ENCODE results near the gene CD52. TPM values are rescaled to one million over a fixed set of nuclear protein-coding genes. Genes with fewer than 3 reads are reported as not detected.

CD52 gene
- polyA plus RNA-seq, 1 donor from 2014 or later = 10,525 TPM

DNA sequence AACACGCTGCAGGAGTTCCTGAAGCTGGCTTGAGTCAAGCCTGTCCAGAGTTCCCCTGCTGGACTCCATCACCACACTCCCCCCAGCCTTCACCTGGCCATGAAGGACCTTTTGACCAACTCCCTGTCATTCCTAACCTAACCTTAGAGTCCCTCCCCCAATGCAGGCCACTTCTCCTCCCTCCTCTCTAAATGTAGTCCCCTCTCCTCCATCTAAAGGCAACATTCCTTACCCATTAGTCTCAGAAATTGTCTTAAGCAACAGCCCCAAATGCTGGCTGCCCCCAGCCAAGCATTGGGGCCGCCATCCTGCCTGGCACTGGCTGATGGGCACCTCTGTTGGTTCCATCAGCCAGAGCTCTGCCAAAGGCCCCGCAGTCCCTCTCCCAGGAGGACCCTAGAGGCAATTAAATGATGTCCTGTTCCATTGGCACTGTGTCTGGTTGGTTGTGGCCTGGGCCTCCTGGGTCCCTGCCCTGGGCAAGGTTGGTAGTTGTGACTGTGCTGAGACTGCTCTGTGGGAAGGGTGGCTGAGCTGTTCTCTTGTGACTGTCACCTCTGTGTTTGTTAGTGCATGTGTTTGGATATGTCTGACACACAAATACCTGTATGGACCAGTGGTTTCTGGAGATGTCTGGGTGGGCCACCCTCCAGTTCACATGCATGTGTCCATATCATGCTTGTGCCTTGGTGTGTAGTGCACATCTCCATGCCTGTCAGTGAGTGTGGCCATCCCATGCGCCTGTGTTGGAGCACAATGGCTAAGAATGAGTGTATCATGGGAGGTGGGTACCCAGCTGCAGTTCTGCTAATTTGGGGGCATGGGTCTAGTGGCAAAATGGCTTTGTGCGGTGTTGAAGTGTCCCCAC is 36.4 kb upstream of the CD52 start:
- Mint-ChIP-seq H3K27ac (peak overlapping the region; percentile 94 to 100 (median 96)), H3K27me3 (no peaks in the 10 kb centered on the region), H3K4me1 (peaks cover 15 to 65% (median 49%) of the 10 kb centered on the region in 3 donors), H3K9me3 (no peaks in the 10 kb centered on the region), H3K36me3 (peaks cover 3% of the 10 kb centered on the region), H3K4me3 (peak overlapping the region; percentile 70 to 96 (median 87))

GRCh38 chr1:26281971-26282370 is 35.8 kb upstream of the CD52 start:
- Mint-ChIP-seq H3K4me1 (peaks cover 16 to 63% (median 50%) of the 10 kb centered on the region in 3 donors), H3K9me3 (no peaks in the 10 kb centered on the region), H3K27ac (peak overlapping the region; percentile 91 to 100 (median 96)), H3K4me3 (peak overlapping the region; percentile 70 to 96 (median 87)), H3K36me3 (peaks cover 3% of the 10 kb centered on the region), H3K27me3 (no peaks in the 10 kb centered on the region)

- Mint-ChIP-seq H3K36me3 (peaks cover 3% of the 10 kb centered on the region), H3K27ac (peak overlapping the region; percentile 63 to 100 (median 72)), H3K4me3 (peak overlapping the region; percentile 34 to 70 (median 54)), H3K27me3 (no peaks in the 10 kb centered on the region), H3K4me1 (peaks cover 21 to 67% (median 51%) of the 10 kb centered on the region in 3 donors), H3K9me3 (no peaks in the 10 kb centered on the region)
Measured at GRCh38 chr1:26282401-26282918, 35.3 kb upstream of the CD52 start.

GRCh38 chr1:26283279-26283853 is 34.4 kb upstream of the CD52 start:
- Mint-ChIP-seq H3K4me1 (peaks cover 30 to 76% (median 59%) of the 10 kb centered on the region in 3 donors), H3K9me3 (no peaks in the 10 kb centered on the region), H3K4me3 (peak overlapping the region; percentile 52 to 70 (median 66)), H3K27me3 (no peaks in the 10 kb centered on the region), H3K27ac (peak overlapping the region; percentile 85 to 100 (median 99)), H3K36me3 (peaks cover 3% of the 10 kb centered on the region)

- Mint-ChIP-seq H3K27me3 (no peaks in the 10 kb centered on the region), H3K36me3 (peaks cover 3% of the 10 kb centered on the region), H3K4me3 (peak overlapping the region; percentile 70 to 92 (median 81)), H3K27ac (peak overlapping the region; percentile 92 to 100 (median 99)), H3K4me1 (peaks cover 32 to 78% (median 62%) of the 10 kb centered on the region in 3 donors), H3K9me3 (no peaks in the 10 kb centered on the region)
Measured at GRCh38 chr1:26283871-26284596, 33.7 kb upstream of the CD52 start.

GRCh38 chr1:26284597-26285347 is 33.0 kb upstream of the CD52 start:
- Mint-ChIP-seq H3K27ac (peak overlapping the region; percentile 92 to 100 (median 99)), H3K4me3 (peak overlapping the region; percentile 70 to 92 (median 81))

DNA sequence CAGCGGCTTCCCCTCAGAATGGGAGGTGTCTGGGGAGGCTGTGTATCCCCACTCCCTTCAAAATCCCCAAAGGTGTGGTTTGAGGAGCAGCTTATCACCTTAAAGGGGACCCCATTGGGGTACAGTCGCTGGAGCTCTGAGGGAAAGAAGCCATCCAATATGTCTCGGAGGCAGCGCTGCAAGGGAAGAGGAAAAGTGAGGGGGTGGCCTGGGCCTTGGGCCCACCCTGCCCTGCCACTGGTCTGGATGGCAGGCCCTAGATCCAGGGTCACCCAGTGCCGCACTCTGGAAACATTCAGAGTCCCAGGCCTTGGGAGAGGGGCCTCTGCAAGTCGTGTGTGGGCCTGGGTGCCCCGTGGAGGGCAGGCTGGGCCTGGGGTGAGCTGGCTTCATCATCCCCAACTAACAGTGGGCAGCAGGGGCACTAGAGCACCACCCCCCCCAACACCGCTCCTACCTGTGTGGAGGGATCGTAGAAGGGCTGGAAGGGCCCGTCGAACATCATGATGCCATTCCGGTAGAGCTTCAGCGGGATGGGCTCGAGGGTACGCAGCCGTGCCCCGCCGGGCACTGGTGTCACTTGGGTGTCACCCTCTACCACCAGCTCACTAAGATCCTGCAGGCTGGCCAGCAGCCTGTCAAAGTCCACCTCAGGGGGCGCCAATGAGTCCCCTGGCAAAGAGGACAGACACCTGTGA is 32.2 kb upstream of the CD52 start:
- H3K27me3 Mint-ChIP-seq = no peaks in the 10 kb centered on the region
- H3K36me3 Mint-ChIP-seq = peaks cover 3% of the 10 kb centered on the region
- no peaks in the 10 kb centered on the region for H3K9me3 Mint-ChIP-seq
- peak overlapping the region; percentile 70 to 92 (median 81) for H3K4me3 Mint-ChIP-seq
- peaks cover 41 to 86% (median 72%) of the 10 kb centered on the region in 3 donors for H3K4me1 Mint-ChIP-seq
- peak overlapping the region; percentile 92 to 100 (median 99) for H3K27ac Mint-ChIP-seq

More at GRCh38 chr1:26284597-26285347, 33.0 kb upstream of the CD52 start:
- no peaks in the 10 kb centered on the region for H3K27me3 Mint-ChIP-seq
- no peaks in the 10 kb centered on the region for H3K9me3 Mint-ChIP-seq
- peaks cover 3% of the 10 kb centered on the region for H3K36me3 Mint-ChIP-seq
- peaks cover 39 to 81% (median 65%) of the 10 kb centered on the region in 3 donors for H3K4me1 Mint-ChIP-seq

DNA sequence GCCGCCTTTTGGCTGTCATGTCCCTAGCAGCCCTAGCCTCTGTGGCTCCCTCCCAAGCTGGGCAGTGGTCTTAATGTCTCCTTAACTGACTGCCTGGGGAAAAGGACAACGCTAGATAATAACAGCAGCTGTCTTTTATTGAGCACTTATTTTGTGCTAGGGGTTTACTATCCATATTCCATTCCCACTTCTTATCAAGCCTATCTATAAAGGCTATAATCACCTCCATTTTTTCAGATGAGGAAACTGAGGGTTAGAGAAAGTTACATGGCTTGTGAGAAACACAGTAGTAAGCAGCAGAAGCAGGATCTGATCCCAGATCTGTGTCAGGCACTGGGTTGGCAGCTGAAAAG is 31.7 kb upstream of the CD52 start:
- Mint-ChIP-seq H3K4me1 (peaks cover 40 to 89% (median 74%) of the 10 kb centered on the region in 3 donors), H3K36me3 (peaks cover 2% of the 10 kb centered on the region), H3K27ac (peak overlapping the region; percentile 80 to 100 (median 98)), H3K27me3 (no peaks in the 10 kb centered on the region), H3K4me3 (peak overlapping the region in 3 of 4 donors; percentile 39 to 92 (median 41)), H3K9me3 (no peaks in the 10 kb centered on the region)

GRCh38 chr1:26287033-26287711 is 30.6 kb upstream of the CD52 start:
- Mint-ChIP-seq H3K4me1 (peaks cover 41 to 90% (median 74%) of the 10 kb centered on the region in 3 donors), H3K4me3 (peak overlapping the region; percentile 67 to 94 (median 89)), H3K27me3 (no peaks in the 10 kb centered on the region), H3K27ac (peak overlapping the region; percentile 98 to 100 (median 100)), H3K9me3 (no peaks in the 10 kb centered on the region), H3K36me3 (no peaks in the 10 kb centered on the region)

GRCh38 chr1:26287811-26288210 is 29.9 kb upstream of the CD52 start:
- peak overlapping the region; percentile 71 to 94 (median 89) for H3K4me3 Mint-ChIP-seq
- peaks cover 45 to 87% (median 76%) of the 10 kb centered on the region in 3 donors for H3K4me1 Mint-ChIP-seq
- H3K9me3 Mint-ChIP-seq = no peaks in the 10 kb centered on the region
- peak overlapping the region; percentile 98 to 100 (median 100) for H3K27ac Mint-ChIP-seq
- H3K27me3 Mint-ChIP-seq = no peaks in the 10 kb centered on the region
- no peaks in the 10 kb centered on the region for H3K36me3 Mint-ChIP-seq

DNA sequence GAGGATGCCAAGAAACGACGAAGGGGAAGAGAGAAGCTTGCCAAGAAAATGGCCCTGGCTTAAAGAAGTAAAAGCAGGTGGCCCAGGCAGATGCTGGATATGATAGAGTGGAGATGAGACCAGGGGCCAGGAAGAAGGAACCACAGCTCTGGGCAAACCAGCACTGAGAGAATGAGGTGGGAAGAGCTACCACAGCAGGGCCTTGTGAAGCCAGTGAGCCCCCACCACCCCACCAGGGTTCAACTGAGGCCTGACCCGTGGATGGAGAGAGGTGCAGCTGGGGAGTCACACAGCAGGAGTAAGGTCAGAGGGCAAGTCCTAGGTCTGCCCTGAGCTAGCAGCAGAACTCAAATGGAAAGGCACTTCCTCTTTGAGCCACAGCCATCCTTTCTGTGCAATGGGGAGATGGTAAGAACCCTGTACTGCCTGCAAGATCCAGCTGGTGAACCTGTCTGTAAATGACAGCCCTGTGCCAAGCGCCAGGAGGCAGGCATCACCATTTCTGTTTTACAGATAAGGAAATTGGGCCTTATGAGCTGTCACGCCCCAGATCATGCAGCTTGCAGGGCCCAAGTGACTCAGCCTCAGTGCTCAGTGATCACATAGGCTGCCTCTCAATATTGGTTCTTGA is 29.3 kb upstream of the CD52 start:
- Mint-ChIP-seq H3K4me1 (peaks cover 49 to 85% (median 70%) of the 10 kb centered on the region in 3 donors), H3K9me3 (no peaks in the 10 kb centered on the region), H3K36me3 (no peaks in the 10 kb centered on the region), H3K27me3 (no peaks in the 10 kb centered on the region), H3K27ac (peak overlapping the region; percentile 98 to 100 (median 100)), H3K4me3 (peak overlapping the region; percentile 71 to 94 (median 91))

DNA sequence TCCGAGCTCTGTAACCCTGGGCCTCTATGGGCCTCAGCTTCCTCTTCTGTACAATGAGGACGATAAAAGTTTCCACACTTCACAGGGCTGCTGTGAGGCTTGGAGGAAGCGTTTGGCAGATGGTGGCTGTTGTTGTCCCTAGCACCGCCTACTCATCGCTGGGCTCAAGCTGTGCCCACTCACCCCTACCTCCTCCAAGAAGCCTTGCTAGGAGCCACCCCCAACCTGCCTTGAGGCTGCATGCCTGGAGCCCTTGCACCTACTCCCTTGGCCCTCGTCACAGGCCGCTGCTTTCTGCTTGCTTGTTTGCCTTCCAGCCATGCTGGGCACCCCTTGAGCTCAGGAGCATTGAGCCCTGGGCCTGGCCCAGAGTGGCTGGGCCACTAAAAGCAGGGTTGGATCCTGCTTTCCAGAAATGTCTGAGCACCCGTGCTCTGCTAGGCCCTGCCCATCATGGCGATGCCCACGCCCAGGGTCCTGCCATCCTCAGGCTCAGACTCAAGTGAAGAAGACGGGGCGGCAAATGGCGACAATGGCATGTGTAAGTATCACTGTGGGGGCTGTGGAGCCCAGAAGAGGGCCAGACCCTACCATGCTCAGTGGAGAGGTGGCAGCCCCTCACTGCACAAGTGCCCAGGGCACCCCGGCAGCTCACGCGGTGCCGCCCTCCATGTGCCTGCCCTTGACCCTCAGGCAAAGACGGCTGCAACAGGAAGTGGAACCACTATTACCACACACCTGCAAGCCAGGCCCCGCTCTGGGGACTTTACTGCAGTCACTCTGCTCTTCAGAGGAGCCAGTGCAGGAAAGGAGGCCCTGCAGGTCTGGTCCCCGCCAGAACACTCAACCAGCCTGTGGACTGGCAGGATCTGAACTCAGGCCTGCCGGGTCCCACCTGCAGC is 28.3 kb upstream of the CD52 start:
- H3K27me3 Mint-ChIP-seq = no peaks in the 10 kb centered on the region
- H3K9me3 Mint-ChIP-seq = no peaks in the 10 kb centered on the region
- peak overlapping the region; percentile 98 to 100 (median 100) for H3K27ac Mint-ChIP-seq
- H3K36me3 Mint-ChIP-seq = no peaks in the 10 kb centered on the region
- peaks cover 49 to 77% (median 68%) of the 10 kb centered on the region in 3 donors for H3K4me1 Mint-ChIP-seq
- peak overlapping the region; percentile 66 to 94 (median 91) for H3K4me3 Mint-ChIP-seq

Data from IgD-negative memory B cell (primary cell).